WTC11 (cell line): ENCODE data around the gene KDM4C. TPM values are rescaled to one million over a fixed set of nuclear protein-coding genes. Genes with fewer than 3 reads are reported as not detected.

Experiments
- ATAC-seq: fragments of 200-7000 bp; cut with Tn5 transposase; 2 replicates; pipeline ENCODE4 v1.10.0; 2021; ENCODE audit warnings: mild to moderate bottlenecking, moderate library complexity
- CTCF ChIA-PET: fragments of 300-600 bp; sonication (Branson Sonifier 250); formaldehyde crosslinking; loops from one replicate; lab custom pipeline; 2021; ENCODE audit warnings: antibody characterized with exemption; lab: Charles Lee
- POLR2A ChIA-PET: fragments of 350-600 bp; sonication (Branson Sonifier 250); formaldehyde crosslinking; loops from one replicate; lab custom pipeline; 2021; ENCODE audit warnings: antibody characterized with exemption; lab: Charles Lee
- DNase-seq: peaks from one replicate; pipeline ENCODE4 v3.0.0; 2021; ENCODE audit warnings: low spot score
- H3K27ac Mint-ChIP-seq: 2 replicates; pipeline ENCODE4 v1.8.0; 2021; ENCODE audit warnings: mixed read lengths
- H3K27me3 Mint-ChIP-seq: 2 replicates; pipeline ENCODE4 v1.8.0; 2021; ENCODE audit warnings: low read depth, mild to moderate bottlenecking, moderate library complexity, mixed read lengths
- H3K36me3 Mint-ChIP-seq: 2 replicates; pipeline ENCODE4 v1.8.0; 2021; ENCODE audit warnings: mixed read lengths
- H3K4me1 Mint-ChIP-seq: 2 replicates; pipeline ENCODE4 v1.8.0; 2022; ENCODE audit warnings: mixed read lengths
- H3K4me3 Mint-ChIP-seq: 2 replicates; pipeline ENCODE4 v1.8.0; 2021; ENCODE audit warnings: mild to moderate bottlenecking, moderate library complexity, mixed read lengths
- H3K9me3 Mint-ChIP-seq: 2 replicates; pipeline ENCODE4 v1.8.0; 2021; ENCODE audit warnings: mixed read lengths
- ATF1 ChIP-seq: sonication (generic); formaldehyde crosslinking; IDR thresholded peaks from 2 replicates; pipeline ENCODE4 v1.8.1; 2023; ENCODE audit warnings: mild to moderate bottlenecking, moderate library complexity, missing genetic modification reagents
- ELF4 ChIP-seq: sonication (generic); formaldehyde crosslinking; IDR thresholded peaks from 2 replicates; pipeline ENCODE4 v1.8.1; 2022; ENCODE audit warnings: low read depth, mild to moderate bottlenecking, moderate library complexity, missing genetic modification reagents
- FOXK1 ChIP-seq: sonication (generic); formaldehyde crosslinking; IDR thresholded peaks from 2 replicates; pipeline ENCODE4 v1.8.0; 2022; ENCODE audit warnings: mild to moderate bottlenecking, moderate library complexity, missing genetic modification reagents
- GTF2I ChIP-seq: fragments of 250-450 bp; sonication (Bioruptor Pico); conservative IDR thresholded peaks from 2 replicates; pipeline ENCODE4 v1.4.0; 2021; ENCODE audit warnings: mild to moderate bottlenecking
- IRF2 ChIP-seq: sonication (generic); formaldehyde crosslinking; IDR thresholded peaks from 2 replicates; pipeline ENCODE4 v1.8.0; 2022; ENCODE audit warnings: low read depth, missing genetic modification reagents, borderline replicate concordance
- KAT7 ChIP-seq: sonication (generic); formaldehyde crosslinking; IDR thresholded peaks from 2 replicates; pipeline ENCODE4 v1.8.1; 2023; ENCODE audit warnings: missing genetic modification reagents, mild to moderate bottlenecking, borderline replicate concordance
- NFYB ChIP-seq: sonication (generic); formaldehyde crosslinking; conservative IDR thresholded peaks from 2 replicates; pipeline ENCODE4 v1.8.0; 2022; ENCODE audit warnings: low read depth, missing genetic modification reagents
- NR2C2 ChIP-seq: sonication (generic); formaldehyde crosslinking; IDR thresholded peaks from 2 replicates; pipeline ENCODE4 v1.8.0; 2022; ENCODE audit warnings: mild to moderate bottlenecking, missing genetic modification reagents
- OVOL2 ChIP-seq: fragments of 250-450 bp; sonication (Bioruptor Pico); IDR thresholded peaks from 2 replicates; pipeline ENCODE4 v1.9.0; 2021; ENCODE audit warnings: mild to moderate bottlenecking, borderline replicate concordance
- SP1 ChIP-seq: sonication (generic); formaldehyde crosslinking; conservative IDR thresholded peaks from 2 replicates; pipeline ENCODE4 v1.8.1; 2022; ENCODE audit warnings: missing genetic modification reagents
- ZNF423 ChIP-seq: fragments of 250-450 bp; sonication (Bioruptor Pico); IDR thresholded peaks from 2 replicates; pipeline ENCODE4 v2.1.2; 2022; ENCODE audit warnings: mild to moderate bottlenecking, moderate library complexity
- total RNA-seq: library from RNA; stranded (reverse); gene quantifications from 3 replicates; pipeline ENCODE4 v1.2.3, GENCODE V29; 2021
- TF ChIP-seq, protein P1 (sequence below): sonication (generic); formaldehyde crosslinking; IDR thresholded peaks from 2 replicates; pipeline ENCODE4 v1.8.1; 2023; ENCODE audit warnings: mild to moderate bottlenecking, missing genetic modification reagents, moderate library complexity
- TF ChIP-seq, protein P2 (sequence below): sonication (generic); formaldehyde crosslinking; IDR thresholded peaks from 2 replicates; pipeline ENCODE4 v1.8.1; 2023; ENCODE audit warnings: mild to moderate bottlenecking, missing genetic modification reagents
- TF ChIP-seq, protein P3 (sequence below): sonication (generic); formaldehyde crosslinking; IDR thresholded peaks from 2 replicates; pipeline ENCODE4 v1.8.1; 2022; ENCODE audit warnings: low read depth, mild to moderate bottlenecking, moderate library complexity, missing genetic modification reagents, borderline replicate concordance
- TF ChIP-seq, protein P4 (sequence below): sonication (generic); formaldehyde crosslinking; IDR thresholded peaks from 2 replicates; pipeline ENCODE4 v1.8.0; 2023; ENCODE audit warnings: missing genetic modification reagents, mild to moderate bottlenecking, borderline replicate concordance
- TF ChIP-seq, protein P5 (sequence below): sonication (generic); formaldehyde crosslinking; IDR thresholded peaks from 2 replicates; pipeline ENCODE4 v1.8.1; 2023; ENCODE audit warnings: mild to moderate bottlenecking, missing genetic modification reagents
- TF ChIP-seq, protein P6 (sequence below): fragments of 250-450 bp; sonication (Bioruptor Pico); IDR thresholded peaks from 2 replicates; pipeline ENCODE4 v2.1.2; 2022; ENCODE audit warnings: mild to moderate bottlenecking, moderate library complexity
- TF ChIP-seq, protein P7 (sequence below): sonication (generic); formaldehyde crosslinking; IDR thresholded peaks from 2 replicates; pipeline ENCODE4 v1.8.1; 2022; ENCODE audit warnings: low read depth, missing genetic modification reagents, borderline replicate concordance
- TF ChIP-seq, protein P8 (sequence below): sonication (generic); formaldehyde crosslinking; conservative IDR thresholded peaks from 2 replicates; pipeline ENCODE4 v1.8.1; 2022; ENCODE audit warnings: mild to moderate bottlenecking, missing genetic modification reagents

The KDM4C gene
- total RNA-seq, 1 experiment from 2014 or later = 29.2 TPM

DNA sequence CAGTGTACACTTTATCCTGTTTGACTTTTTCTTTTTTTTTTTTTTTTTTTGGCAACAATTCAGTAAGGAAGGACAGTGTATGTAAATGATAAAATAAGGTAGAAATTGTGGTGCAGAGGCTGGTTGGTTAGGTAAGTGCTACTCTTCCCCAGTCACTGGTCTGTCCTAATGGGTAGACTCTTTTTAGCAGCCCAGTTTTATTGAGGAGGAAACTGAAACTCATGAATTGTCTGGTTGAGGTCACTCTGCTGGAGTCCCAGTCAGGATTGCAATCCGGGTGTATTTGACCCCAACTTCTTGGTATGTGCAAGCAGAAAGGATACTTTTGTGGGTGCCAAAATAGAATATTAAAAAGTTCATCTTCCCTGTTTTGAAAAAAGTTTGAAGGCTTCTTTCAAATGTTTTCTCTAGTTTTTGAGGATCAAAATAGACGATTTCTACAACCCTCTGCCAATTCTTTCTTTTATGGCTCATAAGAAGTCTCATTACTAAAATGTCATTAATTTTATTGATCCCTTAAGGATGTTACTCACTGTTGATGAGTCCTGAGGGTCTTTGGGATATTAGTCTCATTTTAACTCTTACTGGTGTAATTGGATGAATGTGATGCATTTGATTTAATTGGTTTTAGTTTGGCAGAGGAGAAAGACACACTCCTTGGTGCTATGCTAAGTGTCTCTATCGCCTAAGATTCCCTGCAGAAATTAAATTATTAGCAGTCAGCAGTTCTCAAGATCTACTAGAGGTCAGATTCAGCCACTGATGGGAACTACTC, 171.9 kb downstream of the KDM4C start:
- H3K27me3 Mint-ChIP-seq = no peaks in the 10 kb centered on the region
- POLR2A ChIA-PET = no interaction called here
- H3K27ac Mint-ChIP-seq = no peak overlapping the region
- peaks cover 2% of the 10 kb centered on the region; the same call in 1 of the 2 replicates for H3K9me3 Mint-ChIP-seq
- CTCF ChIA-PET = interaction anchor here (0.9 kb wide), 1 partner anchor 102 kb away, joined by 4 read pairs; no protein-coding TSS in a partner anchor
- DNase-seq (no peak), ATAC-seq (no peak)
- TF ChIP-seq NFYB (CRISPR knock-in tag) (no peak), SP1 (no peak), GTF2I (CRISPR knock-in tag) (no peak)
- TF ChIP-seq, protein P1, sequence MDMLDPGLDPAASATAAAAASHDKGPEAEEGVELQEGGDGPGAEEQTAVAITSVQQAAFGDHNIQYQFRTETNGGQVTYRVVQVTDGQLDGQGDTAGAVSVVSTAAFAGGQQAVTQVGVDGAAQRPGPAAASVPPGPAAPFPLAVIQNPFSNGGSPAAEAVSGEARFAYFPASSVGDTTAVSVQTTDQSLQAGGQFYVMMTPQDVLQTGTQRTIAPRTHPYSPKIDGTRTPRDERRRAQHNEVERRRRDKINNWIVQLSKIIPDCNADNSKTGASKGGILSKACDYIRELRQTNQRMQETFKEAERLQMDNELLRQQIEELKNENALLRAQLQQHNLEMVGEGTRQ = no peak
- TF ChIP-seq, protein P2, sequence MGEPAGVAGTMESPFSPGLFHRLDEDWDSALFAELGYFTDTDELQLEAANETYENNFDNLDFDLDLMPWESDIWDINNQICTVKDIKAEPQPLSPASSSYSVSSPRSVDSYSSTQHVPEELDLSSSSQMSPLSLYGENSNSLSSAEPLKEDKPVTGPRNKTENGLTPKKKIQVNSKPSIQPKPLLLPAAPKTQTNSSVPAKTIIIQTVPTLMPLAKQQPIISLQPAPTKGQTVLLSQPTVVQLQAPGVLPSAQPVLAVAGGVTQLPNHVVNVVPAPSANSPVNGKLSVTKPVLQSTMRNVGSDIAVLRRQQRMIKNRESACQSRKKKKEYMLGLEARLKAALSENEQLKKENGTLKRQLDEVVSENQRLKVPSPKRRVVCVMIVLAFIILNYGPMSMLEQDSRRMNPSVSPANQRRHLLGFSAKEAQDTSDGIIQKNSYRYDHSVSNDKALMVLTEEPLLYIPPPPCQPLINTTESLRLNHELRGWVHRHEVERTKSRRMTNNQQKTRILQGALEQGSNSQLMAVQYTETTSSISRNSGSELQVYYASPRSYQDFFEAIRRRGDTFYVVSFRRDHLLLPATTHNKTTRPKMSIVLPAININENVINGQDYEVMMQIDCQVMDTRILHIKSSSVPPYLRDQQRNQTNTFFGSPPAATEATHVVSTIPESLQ (CRISPR knock-in tag) = no peak
- peaks cover 32% of the 10 kb centered on the region for H3K4me1 Mint-ChIP-seq
- no peaks in the 10 kb centered on the region for H3K36me3 Mint-ChIP-seq
- H3K4me3 Mint-ChIP-seq = no peak overlapping the region

DNA sequence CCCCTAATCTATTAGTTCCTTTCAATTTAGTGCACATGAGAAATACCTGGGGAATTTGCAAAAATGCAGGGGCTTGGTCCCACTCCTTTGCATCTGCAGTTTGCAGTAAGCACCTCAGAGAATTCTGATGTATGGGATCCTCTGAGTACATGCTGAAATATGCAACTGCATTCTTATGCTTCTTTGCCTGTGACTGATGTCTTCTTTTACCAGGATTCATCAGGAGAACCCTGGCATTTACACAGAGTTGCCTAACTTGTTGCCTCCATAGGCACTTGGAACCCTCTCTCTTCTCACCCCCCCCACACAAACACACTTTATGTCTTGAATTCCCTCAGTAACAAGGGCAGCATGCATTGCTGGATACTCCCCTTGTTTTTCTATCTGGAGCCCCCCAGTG, 173.1 kb downstream of the KDM4C start:
- Mint-ChIP-seq H3K4me3 (no peak overlapping the region), H3K4me1 (peaks cover 24% of the 10 kb centered on the region), H3K36me3 (peaks cover 2% of the 10 kb centered on the region; the same call in 1 of the 2 replicates), H3K27me3 (no peaks in the 10 kb centered on the region), H3K9me3 (peaks cover 9% of the 10 kb centered on the region), H3K27ac (no peak overlapping the region)
- TF ChIP-seq, protein P1 = no peak
- TF ChIP-seq NR2C2 (no peak), KAT7 (CRISPR knock-in tag) (no peak), ATF1 (CRISPR knock-in tag) (no peak), ZNF423 (CRISPR knock-in tag) (no peak), IRF2 (CRISPR knock-in tag) (no peak), ELF4 (CRISPR knock-in tag) (no peak), FOXK1 (CRISPR knock-in tag) (no peak), OVOL2 (CRISPR knock-in tag) (no peak)
- TF ChIP-seq, protein P3, sequence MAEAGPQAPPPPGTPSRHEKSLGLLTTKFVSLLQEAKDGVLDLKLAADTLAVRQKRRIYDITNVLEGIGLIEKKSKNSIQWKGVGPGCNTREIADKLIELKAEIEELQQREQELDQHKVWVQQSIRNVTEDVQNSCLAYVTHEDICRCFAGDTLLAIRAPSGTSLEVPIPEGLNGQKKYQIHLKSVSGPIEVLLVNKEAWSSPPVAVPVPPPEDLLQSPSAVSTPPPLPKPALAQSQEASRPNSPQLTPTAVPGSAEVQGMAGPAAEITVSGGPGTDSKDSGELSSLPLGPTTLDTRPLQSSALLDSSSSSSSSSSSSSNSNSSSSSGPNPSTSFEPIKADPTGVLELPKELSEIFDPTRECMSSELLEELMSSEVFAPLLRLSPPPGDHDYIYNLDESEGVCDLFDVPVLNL (CRISPR knock-in tag) = no peak
- TF ChIP-seq, protein P4, sequence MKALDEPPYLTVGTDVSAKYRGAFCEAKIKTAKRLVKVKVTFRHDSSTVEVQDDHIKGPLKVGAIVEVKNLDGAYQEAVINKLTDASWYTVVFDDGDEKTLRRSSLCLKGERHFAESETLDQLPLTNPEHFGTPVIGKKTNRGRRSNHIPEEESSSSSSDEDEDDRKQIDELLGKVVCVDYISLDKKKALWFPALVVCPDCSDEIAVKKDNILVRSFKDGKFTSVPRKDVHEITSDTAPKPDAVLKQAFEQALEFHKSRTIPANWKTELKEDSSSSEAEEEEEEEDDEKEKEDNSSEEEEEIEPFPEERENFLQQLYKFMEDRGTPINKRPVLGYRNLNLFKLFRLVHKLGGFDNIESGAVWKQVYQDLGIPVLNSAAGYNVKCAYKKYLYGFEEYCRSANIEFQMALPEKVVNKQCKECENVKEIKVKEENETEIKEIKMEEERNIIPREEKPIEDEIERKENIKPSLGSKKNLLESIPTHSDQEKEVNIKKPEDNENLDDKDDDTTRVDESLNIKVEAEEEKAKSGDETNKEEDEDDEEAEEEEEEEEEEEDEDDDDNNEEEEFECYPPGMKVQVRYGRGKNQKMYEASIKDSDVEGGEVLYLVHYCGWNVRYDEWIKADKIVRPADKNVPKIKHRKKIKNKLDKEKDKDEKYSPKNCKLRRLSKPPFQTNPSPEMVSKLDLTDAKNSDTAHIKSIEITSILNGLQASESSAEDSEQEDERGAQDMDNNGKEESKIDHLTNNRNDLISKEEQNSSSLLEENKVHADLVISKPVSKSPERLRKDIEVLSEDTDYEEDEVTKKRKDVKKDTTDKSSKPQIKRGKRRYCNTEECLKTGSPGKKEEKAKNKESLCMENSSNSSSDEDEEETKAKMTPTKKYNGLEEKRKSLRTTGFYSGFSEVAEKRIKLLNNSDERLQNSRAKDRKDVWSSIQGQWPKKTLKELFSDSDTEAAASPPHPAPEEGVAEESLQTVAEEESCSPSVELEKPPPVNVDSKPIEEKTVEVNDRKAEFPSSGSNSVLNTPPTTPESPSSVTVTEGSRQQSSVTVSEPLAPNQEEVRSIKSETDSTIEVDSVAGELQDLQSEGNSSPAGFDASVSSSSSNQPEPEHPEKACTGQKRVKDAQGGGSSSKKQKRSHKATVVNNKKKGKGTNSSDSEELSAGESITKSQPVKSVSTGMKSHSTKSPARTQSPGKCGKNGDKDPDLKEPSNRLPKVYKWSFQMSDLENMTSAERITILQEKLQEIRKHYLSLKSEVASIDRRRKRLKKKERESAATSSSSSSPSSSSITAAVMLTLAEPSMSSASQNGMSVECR (CRISPR knock-in tag) = no peak
- TF ChIP-seq, protein P5, sequence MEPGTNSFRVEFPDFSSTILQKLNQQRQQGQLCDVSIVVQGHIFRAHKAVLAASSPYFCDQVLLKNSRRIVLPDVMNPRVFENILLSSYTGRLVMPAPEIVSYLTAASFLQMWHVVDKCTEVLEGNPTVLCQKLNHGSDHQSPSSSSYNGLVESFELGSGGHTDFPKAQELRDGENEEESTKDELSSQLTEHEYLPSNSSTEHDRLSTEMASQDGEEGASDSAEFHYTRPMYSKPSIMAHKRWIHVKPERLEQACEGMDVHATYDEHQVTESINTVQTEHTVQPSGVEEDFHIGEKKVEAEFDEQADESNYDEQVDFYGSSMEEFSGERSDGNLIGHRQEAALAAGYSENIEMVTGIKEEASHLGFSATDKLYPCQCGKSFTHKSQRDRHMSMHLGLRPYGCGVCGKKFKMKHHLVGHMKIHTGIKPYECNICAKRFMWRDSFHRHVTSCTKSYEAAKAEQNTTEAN = no peak
- TF ChIP-seq, protein P6, sequence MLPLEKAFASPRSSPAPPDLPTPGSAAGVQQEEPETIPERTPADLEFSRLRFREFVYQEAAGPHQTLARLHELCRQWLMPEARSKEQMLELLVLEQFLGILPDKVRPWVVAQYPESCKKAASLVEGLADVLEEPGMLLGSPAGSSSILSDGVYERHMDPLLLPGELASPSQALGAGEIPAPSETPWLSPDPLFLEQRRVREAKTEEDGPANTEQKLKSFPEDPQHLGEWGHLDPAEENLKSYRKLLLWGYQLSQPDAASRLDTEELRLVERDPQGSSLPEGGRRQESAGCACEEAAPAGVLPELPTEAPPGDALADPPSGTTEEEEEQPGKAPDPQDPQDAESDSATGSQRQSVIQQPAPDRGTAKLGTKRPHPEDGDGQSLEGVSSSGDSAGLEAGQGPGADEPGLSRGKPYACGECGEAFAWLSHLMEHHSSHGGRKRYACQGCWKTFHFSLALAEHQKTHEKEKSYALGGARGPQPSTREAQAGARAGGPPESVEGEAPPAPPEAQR = no peak
- TF ChIP-seq, protein P7, sequence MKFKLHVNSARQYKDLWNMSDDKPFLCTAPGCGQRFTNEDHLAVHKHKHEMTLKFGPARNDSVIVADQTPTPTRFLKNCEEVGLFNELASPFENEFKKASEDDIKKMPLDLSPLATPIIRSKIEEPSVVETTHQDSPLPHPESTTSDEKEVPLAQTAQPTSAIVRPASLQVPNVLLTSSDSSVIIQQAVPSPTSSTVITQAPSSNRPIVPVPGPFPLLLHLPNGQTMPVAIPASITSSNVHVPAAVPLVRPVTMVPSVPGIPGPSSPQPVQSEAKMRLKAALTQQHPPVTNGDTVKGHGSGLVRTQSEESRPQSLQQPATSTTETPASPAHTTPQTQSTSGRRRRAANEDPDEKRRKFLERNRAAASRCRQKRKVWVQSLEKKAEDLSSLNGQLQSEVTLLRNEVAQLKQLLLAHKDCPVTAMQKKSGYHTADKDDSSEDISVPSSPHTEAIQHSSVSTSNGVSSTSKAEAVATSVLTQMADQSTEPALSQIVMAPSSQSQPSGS (CRISPR knock-in tag) = no peak
- TF ChIP-seq, protein P8, sequence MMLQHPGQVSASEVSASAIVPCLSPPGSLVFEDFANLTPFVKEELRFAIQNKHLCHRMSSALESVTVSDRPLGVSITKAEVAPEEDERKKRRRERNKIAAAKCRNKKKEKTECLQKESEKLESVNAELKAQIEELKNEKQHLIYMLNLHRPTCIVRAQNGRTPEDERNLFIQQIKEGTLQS (CRISPR knock-in tag) = no peak
- POLR2A ChIA-PET = no interaction called here
- DNase-seq = no peak
- CTCF ChIA-PET = no interaction called here
- no peak for ATAC-seq
